A549 (cell line): ENCODE data around the gene EFCAB14. TPM values are rescaled to one million over a fixed set of nuclear protein-coding genes. Genes with fewer than 3 reads are reported as not detected.

Source experiments
- ATAC-seq, 2 experiments: fragments of 200-7000 bp in 1 of 2; fragments of >200 bp in 1 of 2; cut with Nextera tagmentation in 1 of 2; cut with Tn5 transposase in 1 of 2; 3 replicates each; pipeline versions ENCODE4 v1.8.0 to v1.9.1; 2018 to 2020; ENCODE audit warnings: mild to moderate bottlenecking in 1 of 2, moderate library complexity in 1 of 2
- CTCF ChIA-PET: fragments of 300-600 bp; sonication (Branson Sonifier 250); formaldehyde crosslinking; extraction: SDS; loops from one replicate; lab custom pipeline; 2021; ENCODE audit warnings: antibody characterized with exemption, inconsistent platforms; lab: Yijun Ruan, JAX
- POLR2A ChIA-PET: fragments of 350-600 bp; formaldehyde crosslinking; extraction: SDS; loops from one replicate; lab custom pipeline; 2021; ENCODE audit warnings: antibody characterized with exemption, inconsistent platforms; lab: Yijun Ruan, JAX
- DNase-seq, 2 experiments: peaks; one replicate each; pipeline versions ENCODE4 v3.0.0 to v3.0.0-alpha.2; 2011 to 2016; ENCODE audit warnings: low read depth in 1 of 2, low spot score in 1 of 2
- FAIRE-seq: peaks from 2 replicates; lab custom pipeline; 2011; peaks lifted over from hg19 to GRCh38; lab: Jason Lieb, UNC
- H3K27ac ChIP-seq, 2 experiments: fragments of >200 bp; sonication (Bioruptor Twin); formaldehyde crosslinking; 3 replicates each; pipeline ENCODE4 v1.5.1; 2016 to 2017
- H3K4me1 ChIP-seq: fragments of >200 bp; sonication (Bioruptor Twin); formaldehyde crosslinking; 3 replicates; pipeline ENCODE4 v1.6.1; 2016
- H3K4me2 ChIP-seq: fragments of >200 bp; sonication (Bioruptor Twin); formaldehyde crosslinking; 3 replicates; pipeline ENCODE4 v1.6.1; 2016
- H3K4me3 ChIP-seq: fragments of >200 bp; sonication (Bioruptor Twin); formaldehyde crosslinking; 3 replicates; pipeline ENCODE4 v1.5.1; 2016
- H3K9me3 ChIP-seq: fragments of >200 bp; sonication (Bioruptor Twin); formaldehyde crosslinking; 3 replicates; pipeline ENCODE4 v1.6.1; 2016
- ELK1 ChIP-seq: fragments of 150-350 bp; IDR thresholded peaks from 2 replicates; pipeline ENCODE4 v1.6.1; 2014; ENCODE audit warnings: low read depth, mild to moderate bottlenecking, low read length
- GATA3 ChIP-seq: IDR thresholded peaks from 2 replicates; pipeline ENCODE4 v1.6.1; 2012; ENCODE audit warnings: borderline replicate concordance
- HES2 ChIP-seq: fragments of >200 bp; sonication (Bioruptor Twin); formaldehyde crosslinking; IDR thresholded peaks from 2 replicates; pipeline ENCODE4 v1.6.1; 2016
- HMGXB4 ChIP-seq: fragments of 250-450 bp; sonication (Bioruptor Pico); IDR thresholded peaks from 2 replicates; pipeline ENCODE4 v1.5.0; 2021; ENCODE audit warnings: mild to moderate bottlenecking, moderate library complexity, borderline replicate concordance
- HOXB5 ChIP-seq: fragments of 250-450 bp; sonication (Bioruptor Pico); IDR thresholded peaks from 2 replicates; pipeline ENCODE4 v1.5.0; 2020; ENCODE audit warnings: mild to moderate bottlenecking, moderate library complexity
- JUNB ChIP-seq: fragments of >200 bp; sonication (Bioruptor Twin); formaldehyde crosslinking; IDR thresholded peaks from 2 replicates; pipeline ENCODE4 v1.6.1; 2016
- KDM1A ChIP-seq: fragments of 200-600 bp; sonication (generic); IDR thresholded peaks from 2 replicates; pipeline ENCODE4 v1.6.1; 2016; ENCODE audit warnings: low read depth, mild to moderate bottlenecking
- PHF8 ChIP-seq: fragments of 200-600 bp; sonication (generic); IDR thresholded peaks from 2 replicates; pipeline ENCODE4 v1.6.1; 2016; ENCODE audit warnings: low read depth, mild to moderate bottlenecking, antibody characterized with exemption, moderate library complexity, borderline replicate concordance
- POLR2A ChIP-seq: IDR thresholded peaks from 2 replicates; pipeline ENCODE4 v1.6.1; 2012; ENCODE audit warnings: mild to moderate bottlenecking, low read length
- REST ChIP-seq: fragments of 200-600 bp; sonication (generic); IDR thresholded peaks from 2 replicates; pipeline ENCODE4 v1.6.1; 2016; ENCODE audit warnings: antibody characterized with exemption, mild to moderate bottlenecking, moderate library complexity
- USF2 ChIP-seq: fragments of 450-650 bp; IDR thresholded peaks from 2 replicates; pipeline ENCODE4 v1.6.1; 2014; ENCODE audit warnings: antibody characterized with exemption
- ZFP36 ChIP-seq: fragments of 450-650 bp; IDR thresholded peaks from 2 replicates; pipeline ENCODE4 v1.6.1; 2014; ENCODE audit warnings: borderline replicate concordance; ENCODE audit not compliant: partially characterized antibody
- WGBS: methylation state at CpG from one replicate; pipeline ENCODE4 v1.1.6; 2017; ENCODE audit errors: missing lambda C conversion rate; 5-methylcytosine and 5-hydroxymethylcytosine counted together
- polyA plus RNA-seq, 4 experiments: library from polyadenylated mRNA; depleted of rRNA in 3 of 4; stranded (reverse); fragments of >200 nt; fragmentation: RNase III in 1 of 4; extraction: RNeasy Plus Mini Kit Qiagen cat#74134 plus additional on column Dnase treatment in 1 of 4; gene quantifications; 2 replicates in 3 of 4; 3 replicates in 1 of 4; pipeline ENCODE4 v1.2.3, GENCODE V29; 2011 to 2017

The EFCAB14 gene
- polyA plus RNA-seq, 2 of the 4 experiments (the other 2 are of a cell fraction): 18.0 to 41.4 TPM

- TF ChIP-seq GATA3 (no peak), ZFP36 (no peak), USF2 (no peak), HMGXB4 (CRISPR knock-in tag) (no peak)
Measured at GRCh38 chr1:46681333-46682034, 37.4 kb downstream of the EFCAB14 start (continued).

- H3K4me3 ChIP-seq: no peak overlapping the region
- DNase-seq (no peak), FAIRE-seq (no peak), ATAC-seq (no peak)
- no peak overlapping the region for H3K4me2 ChIP-seq
- WGBS: 91% methylated on average over 6 of the region's 6 CpGs
- TF ChIP-seq POLR2A: no peak
- TF ChIP-seq KDM1A: no peak
- no peak for TF ChIP-seq PHF8
- no peak for TF ChIP-seq ELK1
- ChIA-PET CTCF (no interaction called here), POLR2A (no interaction called here)
- H3K27ac ChIP-seq: no peak overlapping the region
- no peaks in the 10 kb centered on the region for H3K4me1 ChIP-seq
- no peaks in the 10 kb centered on the region for H3K9me3 ChIP-seq
Measured at GRCh38 chr1:46679789-46680573, 38.9 kb downstream of the EFCAB14 start.

- no peaks in the 10 kb centered on the region for H3K4me1 ChIP-seq
- TF ChIP-seq HOXB5 (CRISPR knock-in tag): no peak
- no peak for TF ChIP-seq USF2
- TF ChIP-seq JUNB: no peak
- TF ChIP-seq REST: no peak
- TF ChIP-seq HES2: no peak
- no peak for TF ChIP-seq GATA3
- TF ChIP-seq, all 56 proteins: peak for 0
- ChIA-PET CTCF (interaction anchor here (2.9 kb wide), 1 partner anchor 55 kb away, joined by 8 read pairs; no protein-coding TSS in a partner anchor), POLR2A (no interaction called here)
- FAIRE-seq (no peak), DNase-seq (no peak), ATAC-seq (no peak)
- no peak overlapping the region for H3K4me3 ChIP-seq
- H3K27ac ChIP-seq: no peak overlapping the region
- H3K9me3 ChIP-seq: no peaks in the 10 kb centered on the region
- no peak overlapping the region for H3K4me2 ChIP-seq
- 100% methylated on average over 1 of the region's 1 CpG for WGBS
Measured at GRCh38 chr1:46677339-46677738, 41.6 kb downstream of the EFCAB14 start.
